ENCODE measurements around the gene CYTH4.
"Not testable (repeated sequence)": the region's sequence is repeated elsewhere in the genome, so short reads cannot be mapped to it uniquely, and the experiment has no call there.

CYTH4 gene

GRCh38 chr22:37282385-37282677, at the start of gene CYTH4:
Gene CYTH4 (plus strand): TSS chr22:37282508. CDS start chr22:37282570, 62 bp downstream.
- peak; percentile 65 for DNase-seq (ENCODE audit: low read depth)

- not testable (repeated sequence) for DNase-seq (ENCODE audit: low read depth)
Observed at GRCh38 chr22:37233371-37233750, 48.9 kb upstream of the CYTH4 start.

GRCh38 chr22:37233751-37234631, 48.3 kb upstream of the CYTH4 start:
- no peak for DNase-seq (ENCODE audit: low read depth)

- DNase-seq (ENCODE audit: low read depth), result no peak
Observed at GRCh38 chr22:37234736-37235711, 47.3 kb upstream of the CYTH4 start.

DNA sequence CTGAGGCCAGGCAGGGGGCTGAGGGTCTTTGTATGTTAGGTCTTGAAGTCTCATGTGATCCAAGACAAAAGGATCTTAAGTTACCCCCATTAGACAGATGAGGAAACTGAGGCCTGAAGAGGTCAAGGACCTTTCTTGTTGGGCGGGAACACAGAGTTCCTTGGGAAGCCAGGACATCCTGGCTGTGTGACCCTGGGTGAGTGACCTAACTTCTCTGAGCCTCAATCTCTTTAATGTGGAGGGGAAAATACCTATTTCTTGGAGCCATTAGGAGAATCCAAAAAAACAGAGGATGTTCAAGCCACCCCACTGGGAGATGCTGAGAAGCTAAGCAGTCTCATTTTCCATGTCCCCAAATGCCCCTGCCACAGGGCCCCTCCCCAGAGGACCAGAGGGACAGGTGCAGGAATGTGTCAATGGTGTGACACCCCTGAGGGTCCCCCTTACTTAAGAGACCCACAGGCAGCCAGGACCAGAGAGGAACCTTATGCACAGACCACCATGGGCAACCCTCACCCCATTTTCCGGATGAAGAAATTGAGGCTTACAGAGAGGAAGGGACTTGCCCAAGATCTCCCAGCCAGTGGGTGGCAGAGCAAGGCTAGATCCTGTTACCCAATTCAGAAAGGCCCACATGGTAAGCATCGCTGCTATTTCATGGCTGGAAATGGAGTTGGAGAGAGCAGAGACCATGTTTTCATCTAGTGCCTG, 46.3 kb upstream of the CYTH4 start:
- DNase-seq (ENCODE audit: low read depth), result no peak

DNA sequence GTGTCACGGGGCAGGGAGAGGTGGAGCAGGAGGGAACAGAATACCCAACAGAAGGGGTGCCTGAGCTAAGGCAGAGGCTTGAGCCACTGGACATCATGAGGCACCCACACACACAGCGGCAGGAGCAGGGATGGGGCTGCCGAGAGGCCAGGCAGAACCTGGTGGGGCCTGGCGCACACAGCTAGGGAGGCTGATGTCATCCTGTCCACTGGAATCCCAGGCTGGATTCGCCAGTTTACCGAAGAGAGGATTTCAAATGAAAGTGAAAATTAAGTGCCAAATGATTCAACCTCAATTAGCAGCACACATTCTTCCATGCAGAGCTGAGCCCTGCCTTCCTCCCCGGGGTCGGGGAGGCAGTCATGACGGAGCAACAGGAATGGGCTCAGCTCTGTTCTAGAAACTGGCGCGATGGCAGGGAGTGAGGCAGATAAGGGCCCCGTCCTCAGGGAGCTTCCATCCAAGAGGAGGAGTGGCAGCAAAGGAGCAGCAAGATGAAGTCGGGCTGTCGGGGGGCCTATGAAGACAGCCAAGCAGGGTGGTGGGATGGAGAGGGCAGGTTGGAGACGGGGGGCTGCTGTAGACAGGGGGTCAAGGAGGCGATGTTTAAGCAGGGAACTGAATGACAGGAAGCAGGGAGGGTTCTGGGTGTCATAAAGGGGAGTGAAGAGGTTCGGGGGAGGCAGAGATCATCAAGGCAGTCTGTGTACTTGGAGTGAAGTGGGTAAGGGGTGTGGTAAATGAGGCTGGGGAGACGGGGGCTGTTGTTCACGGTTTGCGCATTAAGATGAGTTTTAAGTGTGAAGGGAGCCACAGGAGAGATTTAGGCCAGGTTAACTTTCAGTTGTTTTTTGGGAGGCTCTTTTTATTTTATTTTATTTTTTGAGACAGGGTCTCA, 44.7 kb upstream of the CYTH4 start:
- DNase-seq (ENCODE audit: low read depth), result no peak

DNA sequence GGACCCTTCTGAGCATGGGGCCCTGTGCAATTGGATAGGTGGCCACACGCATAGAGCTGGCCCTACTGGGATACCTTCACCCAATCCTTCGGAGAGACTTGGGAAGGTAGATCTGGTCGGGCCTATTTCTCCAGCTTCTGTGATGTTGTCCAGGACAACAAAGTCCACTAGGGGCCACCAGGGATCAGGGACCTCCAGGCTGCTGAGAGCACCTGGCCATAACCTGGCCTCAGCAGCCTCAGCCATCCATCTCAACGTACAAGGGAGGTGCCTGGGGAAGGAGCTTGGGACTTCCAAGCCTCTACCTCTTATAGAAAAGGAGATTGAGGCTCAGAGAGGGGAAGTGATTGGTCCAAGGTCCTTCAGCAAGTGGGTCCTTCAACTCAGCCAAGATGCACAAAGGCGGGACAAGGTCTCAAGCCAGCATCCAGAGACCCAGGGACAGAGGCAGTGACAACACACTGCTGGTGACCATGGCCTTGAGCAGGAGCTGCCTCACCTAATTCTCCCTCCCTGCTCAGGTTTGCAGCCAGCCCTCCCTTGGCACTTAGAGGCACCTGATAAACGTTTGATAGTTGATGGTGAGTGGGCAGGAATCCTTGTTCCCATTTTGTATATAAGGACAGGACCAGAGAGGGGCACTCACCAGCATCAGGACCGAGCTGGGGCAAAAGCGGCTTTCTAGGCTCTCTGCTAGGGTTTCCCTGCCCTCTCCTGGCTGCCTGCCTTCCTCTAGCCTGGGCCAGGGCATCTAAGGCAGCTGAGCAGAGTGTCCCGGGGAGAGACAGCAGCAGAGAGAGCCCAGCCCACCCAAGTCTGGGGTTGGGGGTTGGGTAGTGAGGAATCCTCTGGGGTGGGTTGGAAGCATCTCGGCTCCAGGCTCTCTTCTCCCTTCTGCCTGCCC, 42.7 kb upstream of the CYTH4 start:
- DNase-seq (ENCODE audit: low read depth), result no peak

GRCh38 chr22:37240240-37240940, 41.9 kb upstream of the CYTH4 start:
- no peak for DNase-seq (ENCODE audit: low read depth)

GRCh38 chr22:37240941-37241320, 41.4 kb upstream of the CYTH4 start:
- no peak for DNase-seq (ENCODE audit: low read depth)

GRCh38 chr22:37241351-37242142, 40.8 kb upstream of the CYTH4 start:
- no peak for DNase-seq (ENCODE audit: low read depth)

DNA sequence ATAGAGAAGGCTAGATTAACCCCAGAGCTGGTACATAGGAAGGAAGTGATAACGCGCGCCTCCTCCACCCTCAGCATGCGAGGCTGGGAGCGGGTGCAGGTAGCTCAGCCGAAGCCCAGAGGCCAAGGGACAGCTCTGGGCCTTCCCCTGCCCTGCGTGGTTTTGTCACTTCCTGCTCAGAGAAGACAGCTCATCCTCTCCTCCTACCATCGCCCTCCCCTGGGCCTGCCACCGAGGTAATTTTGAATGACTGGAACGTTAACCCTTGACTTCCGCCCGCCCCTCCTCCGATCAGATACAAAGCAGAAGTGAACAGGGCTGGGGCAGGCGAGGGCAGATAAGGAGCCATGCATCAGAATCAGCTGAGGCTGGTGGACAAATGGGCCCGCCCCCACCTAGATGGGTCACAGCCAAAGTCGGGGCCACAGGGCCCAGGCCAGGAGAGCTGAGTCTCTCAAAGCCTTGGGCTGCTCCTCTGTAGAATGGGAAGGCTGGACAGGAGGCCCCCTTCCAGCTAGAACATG, 39.9 kb upstream of the CYTH4 start:
- peak; percentile 77 for DNase-seq (ENCODE audit: low read depth)

DNA sequence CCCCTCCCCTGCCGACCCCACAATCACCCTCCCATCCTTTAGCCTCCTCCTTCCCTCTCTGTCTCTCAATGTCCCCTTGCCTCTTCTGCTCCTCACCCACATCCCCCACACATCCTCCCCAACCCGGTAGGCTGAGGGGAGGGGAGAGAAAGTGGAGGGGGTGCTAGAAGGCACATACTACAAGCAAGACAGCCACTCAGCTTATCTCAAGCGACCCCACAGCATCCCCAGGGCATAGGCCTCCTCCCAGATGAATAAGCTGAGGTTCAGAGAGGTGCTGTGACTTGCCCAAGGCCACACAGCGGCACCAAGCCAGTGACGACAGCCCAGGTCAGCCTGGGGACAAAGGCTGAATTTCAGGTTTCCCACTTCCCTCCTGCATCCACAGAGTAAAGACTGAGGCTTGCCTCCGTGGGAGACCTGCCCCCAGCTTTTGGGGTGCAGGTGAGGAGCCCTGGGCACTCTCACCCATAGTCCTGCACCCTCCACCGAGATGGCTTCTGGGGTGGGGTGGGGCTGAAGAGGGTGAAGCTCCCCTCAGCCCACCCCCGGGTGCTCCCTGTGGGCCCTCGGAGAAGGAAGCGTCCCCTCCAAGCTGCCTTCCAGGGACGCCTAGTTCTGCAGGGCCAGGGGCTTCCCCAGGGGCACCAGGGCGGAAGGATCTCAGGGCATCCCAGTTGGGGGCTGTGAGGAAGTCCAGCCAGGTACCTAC, 38.8 kb upstream of the CYTH4 start:
- no peak for DNase-seq (ENCODE audit: low read depth)

- peak; percentile 84 for DNase-seq (ENCODE audit: low read depth)
Observed at GRCh38 chr22:37244114-37244921, 38.0 kb upstream of the CYTH4 start, which contains the start of gene RAC2. Gene RAC2 (minus strand): TSS chr22:37244269. CDS start chr22:37244148, 121 bp downstream.

DNA sequence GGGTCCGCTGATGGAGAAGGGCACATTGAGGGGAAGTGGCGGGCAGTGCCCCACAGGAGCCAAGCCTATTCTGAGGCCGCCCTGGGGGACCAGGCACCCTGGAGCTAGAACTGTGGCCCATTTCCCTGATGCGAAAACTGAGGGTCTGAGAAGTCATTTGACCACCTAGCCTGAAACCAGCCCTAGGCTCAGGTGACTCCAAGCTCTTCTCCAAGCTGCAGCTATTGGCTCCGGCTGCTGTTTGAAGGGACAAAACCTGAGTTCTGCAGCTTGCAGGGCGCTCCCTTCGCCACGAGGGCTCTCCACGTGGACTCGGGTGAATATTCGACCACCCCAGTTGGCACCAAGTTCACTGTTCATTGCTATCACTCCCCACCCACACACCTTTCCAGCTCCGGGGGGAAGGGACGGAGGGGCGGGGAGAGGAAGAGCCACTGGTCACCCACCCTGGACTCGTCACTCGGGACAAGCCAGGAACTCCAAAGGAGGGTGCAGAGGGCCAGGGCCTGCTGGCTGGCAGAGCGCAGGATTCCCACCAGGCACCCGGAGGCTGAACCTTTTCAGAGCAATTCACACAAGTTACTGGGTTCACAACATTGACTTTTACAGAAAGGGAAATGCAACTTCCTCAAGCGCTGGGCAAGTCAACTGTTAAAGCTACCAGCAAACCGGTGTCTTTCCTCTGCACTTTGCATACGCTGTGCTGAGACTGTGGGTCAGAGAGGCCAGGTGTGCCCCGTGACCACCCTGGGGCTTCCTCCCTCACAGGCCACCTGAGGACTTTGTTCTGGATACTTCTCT, 37.2 kb upstream of the CYTH4 start:
- DNase-seq (ENCODE audit: low read depth), result no peak

DNA sequence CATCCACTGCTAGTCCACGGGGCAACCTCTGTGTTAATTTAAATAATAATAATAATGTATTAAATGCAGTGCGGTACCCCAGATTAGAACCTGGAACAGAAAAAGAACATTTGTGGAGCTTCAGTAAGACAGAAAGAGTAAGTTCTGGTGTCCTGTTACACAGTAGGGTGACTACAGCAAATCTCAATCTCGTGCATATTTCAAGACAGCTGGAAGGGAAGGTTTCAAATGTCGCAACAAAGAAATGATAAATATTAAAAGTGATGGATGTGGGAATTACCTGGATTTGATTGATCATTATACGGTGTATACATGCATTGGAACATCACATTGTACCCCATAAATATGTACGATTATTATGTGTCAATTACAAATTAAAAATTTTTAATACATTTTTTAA, 36.6 kb upstream of the CYTH4 start:
- no peak for DNase-seq (ENCODE audit: low read depth)

DNA sequence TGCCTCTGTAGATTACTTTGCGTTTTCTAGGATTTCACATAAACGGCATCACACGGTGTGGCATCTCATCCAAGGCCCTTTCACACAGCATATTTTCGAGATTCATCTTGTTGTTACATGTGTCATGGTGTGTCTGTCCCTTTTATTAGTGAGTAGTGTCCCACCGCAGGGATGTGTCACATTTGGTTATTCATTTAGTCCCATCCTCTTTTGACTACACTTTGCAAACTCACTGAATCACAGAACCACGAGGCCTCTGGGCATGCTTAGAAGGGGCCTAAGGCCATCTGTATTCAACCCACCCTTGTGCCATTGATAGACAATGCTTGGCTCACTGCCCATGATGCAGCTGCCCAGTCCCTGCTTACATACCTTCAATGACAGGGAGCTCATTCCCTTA, 34.1 kb upstream of the CYTH4 start:
- no peak for DNase-seq (ENCODE audit: low read depth)
